ENCODE measurements around the gene STRA6.

Gene STRA6

DNA sequence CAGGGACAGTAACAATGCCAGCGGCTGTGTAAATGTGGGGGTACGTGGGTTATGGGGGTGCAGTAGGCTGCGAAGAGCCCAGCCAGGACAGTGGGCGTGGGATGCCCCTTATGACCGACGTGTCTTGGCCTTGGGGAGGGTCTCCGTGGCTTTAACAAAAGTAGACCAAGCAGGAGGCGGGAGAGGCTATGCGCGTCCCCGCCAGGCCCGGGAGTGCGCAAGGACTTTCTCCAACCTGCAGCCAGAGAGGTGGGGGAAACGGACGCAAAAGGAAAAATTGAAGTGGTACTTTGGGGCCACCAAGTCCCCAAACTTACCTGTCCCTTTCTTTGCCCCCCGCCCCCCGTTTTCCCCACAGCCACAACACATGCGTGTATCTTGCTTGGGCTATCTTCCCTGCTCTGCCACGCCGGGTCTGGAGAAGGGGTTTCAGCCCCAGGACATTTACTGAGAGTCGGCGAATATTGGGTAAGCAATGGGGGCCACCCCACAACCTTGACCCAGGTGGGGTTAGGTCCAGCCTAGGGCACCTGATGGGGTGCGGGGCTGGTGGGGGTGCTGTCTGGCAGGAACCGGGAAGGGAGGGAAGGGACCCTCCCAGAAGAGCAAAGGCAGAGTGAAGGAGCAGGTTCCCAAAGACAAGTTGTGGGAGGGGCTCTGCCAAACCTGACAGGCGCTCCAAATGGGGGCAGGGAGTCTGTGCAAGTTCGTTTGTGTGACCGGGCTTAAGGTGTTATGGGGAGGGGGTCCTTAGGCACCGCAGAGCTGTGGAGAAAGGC lies 71.5 kb downstream of the STRA6 start:
- no peak for DNase-seq

DNA sequence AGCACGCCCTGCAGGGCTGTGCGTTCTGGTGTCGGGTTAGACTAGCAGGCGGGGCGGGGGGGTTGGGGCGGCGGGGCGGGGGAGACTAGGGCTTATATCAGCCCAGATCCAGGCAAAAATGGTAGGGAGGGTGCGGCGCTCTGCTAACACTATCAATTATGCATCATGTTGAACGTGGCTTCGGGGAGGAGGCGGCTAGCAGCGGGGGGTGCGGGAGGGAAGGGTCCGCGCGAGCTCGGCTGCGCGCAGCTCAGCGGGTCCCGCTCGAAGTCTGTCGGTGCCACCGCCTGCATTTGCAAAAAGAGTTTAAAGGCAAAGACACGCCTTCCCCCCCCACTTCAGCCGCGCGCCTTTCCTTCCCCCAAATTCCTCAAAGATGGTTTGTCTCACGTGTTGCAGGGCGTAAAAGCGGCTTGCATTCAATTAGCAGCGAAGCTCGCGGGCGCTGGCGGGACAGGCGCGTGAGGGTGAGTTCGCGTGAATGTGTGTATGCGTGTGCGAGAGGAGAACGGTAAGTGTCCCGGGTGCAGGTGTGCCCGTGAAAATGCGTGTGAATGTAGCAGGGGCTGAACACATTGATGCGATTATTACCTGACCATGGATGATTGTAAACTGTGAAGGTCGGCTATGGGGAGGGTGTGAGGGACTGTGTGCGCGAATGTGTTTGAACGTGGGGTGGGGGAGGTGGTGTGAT lies 72.3 kb downstream of the STRA6 start, which contains the start of gene ISLR2:
TSS of gene ISLR2 (plus strand) at position 432 of the 694 bp plus-strand sequence. CDS start 2,169 bp downstream, outside the sequence.
- no peak for DNase-seq

GRCh38 chr15:74129586-74130154 lies 72.9 kb downstream of the STRA6 start:
- DNase-seq = no peak

All from suppressor macrophage treated with lipopolysaccharide for 1 hour (primary cell).